Activated naive CD4-positive, alpha-beta T cell treated with anti-CD3 and anti-CD28 coated beads for 36 hours (primary cell): ENCODE measurements around the gene TRMT6. TPM values are rescaled to one million over a fixed set of nuclear protein-coding genes. Genes with fewer than 3 reads are reported as not detected.
A peak's percentile ranks its signal among the peaks of the same experiment; 100 is the strongest.

Experiments
- CTCF ChIA-PET: fragments of 350-600 bp; sonication (Branson Sonifier 250); formaldehyde crosslinking; loops from one replicate; lab custom pipeline; 2021; ENCODE audit warnings: antibody characterized with exemption; lab: Charles Lee
- DNase-seq: peaks from one replicate; pipeline ENCODE4 v3.0.0-alpha.2; 2020
- H3K27ac Mint-ChIP-seq: one replicate; pipeline ENCODE4 v1.8.0; 2021; ENCODE audit warnings: mild to moderate bottlenecking, mixed read lengths
- H3K27me3 Mint-ChIP-seq: one replicate; pipeline ENCODE4 v1.8.0; 2021; ENCODE audit warnings: low read depth, mixed read lengths
- H3K36me3 Mint-ChIP-seq: one replicate; pipeline ENCODE4 v1.8.0; 2021; ENCODE audit warnings: low read depth, mixed read lengths
- H3K4me1 Mint-ChIP-seq: one replicate; pipeline ENCODE4 v1.8.0; 2021; ENCODE audit warnings: low read depth, mixed read lengths
- H3K4me3 Mint-ChIP-seq: one replicate; pipeline ENCODE4 v1.8.0; 2021; ENCODE audit warnings: mild to moderate bottlenecking, moderate library complexity, mixed read lengths
- H3K9me3 Mint-ChIP-seq: one replicate; pipeline ENCODE4 v1.8.0; 2021; ENCODE audit warnings: mixed read lengths
- intact Hi-C: fragments of 100-400 bp; cut with micrococcal nuclease; formaldehyde crosslinking; loops from one replicate; pipeline ENCODE4 v1.15.1; 2023
- total RNA-seq, 2 experiments: library from RNA; stranded (reverse); gene quantifications; one replicate each; pipeline ENCODE4 v1.2.3, GENCODE V29; 2021

TRMT6 gene
- total RNA-seq, 2 experiments from 2014 or later: 11.5 to 11.8 TPM

DNA sequence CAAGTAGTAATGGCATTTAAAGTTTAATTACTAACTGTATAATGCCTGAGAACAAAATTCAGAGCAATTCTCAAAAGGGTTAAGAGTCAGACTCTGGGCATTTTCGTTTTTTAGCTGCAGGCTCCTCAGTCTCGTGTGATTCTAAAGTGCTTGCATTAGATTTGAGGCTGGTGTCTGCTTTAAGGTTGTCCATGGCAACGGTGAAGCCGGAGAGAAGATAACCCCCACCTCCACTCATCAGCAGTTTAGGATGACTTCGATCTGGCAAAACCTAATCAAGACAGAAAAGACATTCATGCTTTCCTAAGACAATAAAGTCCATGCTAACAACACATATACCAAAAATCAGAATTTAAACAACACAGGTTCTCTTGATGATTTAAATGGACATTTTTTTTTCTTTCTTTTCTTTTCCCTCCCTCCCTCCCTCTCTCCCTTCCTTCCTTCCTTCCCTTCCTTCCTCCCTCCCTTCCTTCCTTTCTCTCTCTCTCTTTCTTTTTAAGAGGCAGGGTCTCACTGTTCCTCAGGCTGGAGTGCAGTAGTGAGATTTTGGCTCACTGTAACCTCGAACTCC is 11.8 kb downstream of the TRMT6 start:
- H3K4me1 Mint-ChIP-seq: peaks cover 6% of the 10 kb centered on the region
- CTCF ChIA-PET: no interaction called here
- H3K27ac Mint-ChIP-seq: no peak overlapping the region
- no peak overlapping the region for H3K4me3 Mint-ChIP-seq
- no peak for DNase-seq
- no peaks in the 10 kb centered on the region for H3K9me3 Mint-ChIP-seq
- H3K27me3 Mint-ChIP-seq: no peaks in the 10 kb centered on the region
- intact Hi-C loops: no loop called here
- H3K36me3 Mint-ChIP-seq: peaks cover 32% of the 10 kb centered on the region

DNA sequence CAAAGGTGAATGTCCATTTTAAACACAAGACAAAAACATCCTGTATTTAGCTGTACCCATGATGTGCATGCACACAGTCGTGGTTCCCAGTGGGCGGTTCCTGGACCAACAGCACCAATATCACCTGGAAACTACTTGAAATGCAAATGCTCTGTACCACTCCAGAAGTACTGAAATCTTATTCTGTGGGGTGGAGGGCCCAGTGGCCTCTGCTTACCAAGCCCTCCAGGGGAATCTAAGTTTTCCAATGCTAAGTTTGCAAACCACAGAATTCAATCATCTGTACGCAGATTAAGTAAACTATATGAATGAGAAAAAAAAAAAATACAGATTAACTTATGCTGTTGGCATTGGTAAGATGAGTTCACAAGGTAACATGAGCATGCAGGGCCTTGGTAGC is 14.1 kb downstream of the TRMT6 start:
- no peaks in the 10 kb centered on the region for H3K27me3 Mint-ChIP-seq
- no peak for DNase-seq
- H3K4me1 Mint-ChIP-seq: peaks cover 6% of the 10 kb centered on the region
- intact Hi-C loops: no loop called here
- CTCF ChIA-PET: interaction anchor here (0.6 to 1.1 kb wide), 3 partner anchors 151 to 407 kb away, joined by 3 to 4 read pairs (median 3); no protein-coding TSS in a partner anchor
- no peaks in the 10 kb centered on the region for H3K9me3 Mint-ChIP-seq
- H3K4me3 Mint-ChIP-seq: no peak overlapping the region
- peaks cover 14% of the 10 kb centered on the region for H3K36me3 Mint-ChIP-seq
- no peak overlapping the region for H3K27ac Mint-ChIP-seq

DNA sequence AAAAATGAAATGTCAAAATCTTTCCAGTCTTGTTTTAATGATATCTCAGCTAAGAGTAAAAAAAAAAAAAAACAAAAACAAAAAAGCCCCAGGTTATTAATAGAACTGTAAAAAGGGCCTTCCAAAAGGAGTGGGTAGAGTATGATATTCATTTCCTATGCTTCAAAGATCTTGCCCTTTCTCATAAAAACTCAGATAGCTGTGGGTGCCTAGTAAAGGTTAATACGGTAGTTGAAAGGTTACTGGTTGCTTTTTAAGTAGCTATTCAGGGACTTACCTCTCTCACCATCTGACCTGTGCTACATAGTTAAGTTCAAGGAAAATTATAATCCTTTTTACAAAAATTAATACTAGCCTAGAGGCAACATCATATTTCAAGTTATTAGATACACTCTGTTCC is 14.9 kb downstream of the TRMT6 start:
- CTCF ChIA-PET: interaction anchor here (0.6 to 1.6 kb wide), 5 partner anchors 11 to 406 kb away, joined by 3 to 7 read pairs (median 4); no protein-coding TSS in a partner anchor
- no peaks in the 10 kb centered on the region for H3K27me3 Mint-ChIP-seq
- intact Hi-C loops: loop anchor here (1.0 to 2.0 kb wide), 2 partner anchors 128 to 147 kb away; no protein-coding TSS in a partner anchor
- peaks cover 11% of the 10 kb centered on the region for H3K36me3 Mint-ChIP-seq
- no peak for DNase-seq
- no peak overlapping the region for H3K4me3 Mint-ChIP-seq
- peaks cover 6% of the 10 kb centered on the region for H3K4me1 Mint-ChIP-seq
- H3K9me3 Mint-ChIP-seq: no peaks in the 10 kb centered on the region
- H3K27ac Mint-ChIP-seq: no peak overlapping the region

DNA sequence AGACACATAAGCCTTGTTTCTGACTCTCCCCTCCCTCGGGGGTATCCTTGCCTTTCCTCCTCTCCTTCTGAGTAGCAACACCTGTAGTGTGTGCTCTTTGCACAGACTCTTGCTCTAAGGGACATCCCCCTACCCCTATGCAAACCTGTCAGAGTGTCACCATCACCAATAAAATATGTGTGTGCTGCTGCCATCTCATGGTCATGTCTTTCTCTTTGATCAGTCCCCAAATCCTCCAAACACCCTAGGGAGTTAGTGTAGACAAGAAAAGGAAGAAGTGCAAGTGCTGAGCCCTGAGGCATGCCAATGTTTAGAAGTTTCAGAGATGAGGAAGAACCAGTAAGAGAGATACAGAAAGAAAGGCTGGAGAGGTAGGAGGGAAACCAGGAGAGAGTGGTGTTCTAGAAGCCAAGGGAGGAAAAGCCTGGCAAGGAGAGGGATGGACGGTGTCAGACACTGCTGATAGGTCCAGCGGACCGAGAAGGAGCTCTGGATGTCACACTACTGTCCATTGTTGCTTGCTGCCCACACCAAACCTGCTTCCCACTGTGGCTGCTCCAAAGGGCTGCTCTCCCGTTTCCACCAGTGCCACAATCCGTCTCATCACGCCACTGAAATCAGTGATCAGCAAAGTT is 16.4 kb downstream of the TRMT6 start:
- Mint-ChIP-seq H3K27ac (no peak overlapping the region), H3K4me3 (no peak overlapping the region), H3K36me3 (peaks cover 4% of the 10 kb centered on the region), H3K27me3 (no peaks in the 10 kb centered on the region), H3K9me3 (no peaks in the 10 kb centered on the region), H3K4me1 (peaks cover 6% of the 10 kb centered on the region)
- intact Hi-C loops: loop anchor here (1.0 to 2.0 kb wide), 2 partner anchors 145 to 405 kb away; no protein-coding TSS in a partner anchor
- DNase-seq: peak; percentile 56
- CTCF ChIA-PET: interaction anchor here (0.7 to 1.6 kb wide), 5 partner anchors 13 to 404 kb away, joined by 3 to 5 read pairs (median 3); no protein-coding TSS in a partner anchor

DNA sequence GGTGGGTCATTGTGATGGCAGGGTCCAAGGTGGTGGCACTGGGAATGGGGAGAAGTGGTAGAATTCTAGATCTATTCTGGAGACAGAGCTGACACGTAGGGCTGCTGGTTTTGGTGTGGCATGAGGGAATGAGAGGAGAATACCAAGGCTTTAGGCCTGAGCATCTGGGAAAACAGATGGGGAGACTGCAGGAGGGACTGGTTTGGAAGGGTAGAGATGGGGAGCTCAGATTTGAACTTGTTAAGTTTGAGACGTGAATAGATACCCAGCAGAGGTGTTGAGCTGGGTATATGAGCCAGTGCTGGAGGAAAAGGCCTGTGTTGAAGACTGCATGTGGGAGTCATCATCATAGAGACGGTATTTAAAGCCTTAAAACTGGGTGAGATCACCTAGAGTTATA is 17.5 kb downstream of the TRMT6 start:
- CTCF ChIA-PET: interaction anchor here (1.1 to 1.4 kb wide), 3 partner anchors 130 to 403 kb away, joined by 3 to 4 read pairs (median 3); no protein-coding TSS in a partner anchor
- Mint-ChIP-seq H3K27me3 (no peaks in the 10 kb centered on the region), H3K36me3 (peaks cover 1% of the 10 kb centered on the region), H3K4me3 (no peak overlapping the region), H3K27ac (no peak overlapping the region), H3K9me3 (no peaks in the 10 kb centered on the region), H3K4me1 (peaks cover 6% of the 10 kb centered on the region)
- no peak for DNase-seq
- intact Hi-C loops: loop anchor here (1.0 kb wide), 1 partner anchor 403 kb away; no protein-coding TSS in a partner anchor

DNA sequence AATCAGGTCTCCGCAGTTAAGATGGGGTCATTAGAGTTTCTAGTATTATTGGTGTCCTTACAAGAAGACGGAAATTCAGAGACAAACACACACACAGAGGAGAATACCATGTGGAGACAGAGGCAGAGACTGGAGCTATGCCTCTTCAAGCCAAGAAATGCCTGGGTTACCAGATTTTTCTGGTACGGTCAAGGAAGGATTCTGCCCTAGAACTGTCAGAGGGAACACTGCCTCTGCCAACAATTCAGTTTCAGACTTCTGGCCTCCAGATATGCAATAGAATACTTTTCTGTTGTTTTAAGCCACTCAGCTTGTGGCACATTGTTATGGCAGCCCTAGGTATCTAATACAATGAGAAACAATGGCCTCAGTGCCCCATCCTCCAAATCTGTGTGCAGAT is 18.9 kb downstream of the TRMT6 start:
- CTCF ChIA-PET: interaction anchor here (0.6 kb wide), 1 partner anchor 17 kb away, joined by 3 read pairs; no protein-coding TSS in a partner anchor
- H3K36me3 Mint-ChIP-seq: no peaks in the 10 kb centered on the region

DNA sequence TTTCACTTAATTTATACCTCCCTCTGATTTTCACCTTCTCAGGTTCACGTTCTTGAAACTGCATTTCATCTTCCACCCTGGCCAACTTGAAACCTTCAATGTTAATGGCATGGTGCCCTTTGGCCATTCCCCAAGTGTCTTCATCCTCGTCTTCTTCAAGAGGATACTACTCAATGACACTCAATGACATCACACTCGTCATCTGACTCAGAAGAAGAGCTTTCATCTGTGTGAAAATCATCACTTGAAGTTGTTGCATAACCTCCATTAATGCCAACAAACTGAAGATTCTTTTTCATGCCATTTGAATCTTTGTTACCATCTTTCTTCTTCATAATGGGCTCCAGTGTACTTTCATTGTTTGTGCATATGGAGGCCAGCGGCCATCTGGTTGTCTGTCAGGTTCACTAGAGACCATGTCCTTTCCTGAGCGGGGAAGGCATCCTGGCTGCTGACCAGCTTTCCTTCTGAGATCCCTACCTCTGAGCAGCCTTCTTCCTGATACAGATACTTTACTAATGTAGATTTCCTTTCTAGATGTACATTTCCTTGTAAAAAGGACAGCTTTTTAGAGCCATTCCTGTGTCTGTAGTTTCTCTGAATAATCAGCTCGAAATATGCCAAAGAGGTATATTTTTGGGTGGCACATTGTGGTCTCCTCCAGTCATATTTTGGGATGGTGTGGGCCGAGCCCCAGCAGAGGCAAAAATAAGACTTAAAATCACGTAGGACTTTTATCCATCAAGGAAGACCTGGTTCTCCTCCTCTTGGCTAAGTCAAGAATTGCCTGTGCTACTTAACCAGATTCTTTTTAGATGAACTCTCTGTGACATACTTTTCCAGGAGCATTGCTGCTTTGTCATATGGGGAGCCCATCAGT is 21.3 kb downstream of the TRMT6 start:
- Mint-ChIP-seq H3K9me3 (no peaks in the 10 kb centered on the region), H3K27me3 (no peaks in the 10 kb centered on the region), H3K4me1 (no peaks in the 10 kb centered on the region), H3K4me3 (no peak overlapping the region), H3K36me3 (no peaks in the 10 kb centered on the region), H3K27ac (no peak overlapping the region)
- no peak for DNase-seq
- intact Hi-C loops: no loop called here
- CTCF ChIA-PET: interaction anchor here (2.0 kb wide), 1 partner anchor 400 kb away, joined by 7 read pairs; no protein-coding TSS in a partner anchor

More for the DNA sequence above, 18.9 kb downstream of the TRMT6 start:
- Mint-ChIP-seq H3K4me3 (no peak overlapping the region), H3K4me1 (peaks cover 6% of the 10 kb centered on the region), H3K27me3 (no peaks in the 10 kb centered on the region), H3K27ac (no peak overlapping the region), H3K9me3 (no peaks in the 10 kb centered on the region)
- intact Hi-C loops: no loop called here
- no peak for DNase-seq

DNA sequence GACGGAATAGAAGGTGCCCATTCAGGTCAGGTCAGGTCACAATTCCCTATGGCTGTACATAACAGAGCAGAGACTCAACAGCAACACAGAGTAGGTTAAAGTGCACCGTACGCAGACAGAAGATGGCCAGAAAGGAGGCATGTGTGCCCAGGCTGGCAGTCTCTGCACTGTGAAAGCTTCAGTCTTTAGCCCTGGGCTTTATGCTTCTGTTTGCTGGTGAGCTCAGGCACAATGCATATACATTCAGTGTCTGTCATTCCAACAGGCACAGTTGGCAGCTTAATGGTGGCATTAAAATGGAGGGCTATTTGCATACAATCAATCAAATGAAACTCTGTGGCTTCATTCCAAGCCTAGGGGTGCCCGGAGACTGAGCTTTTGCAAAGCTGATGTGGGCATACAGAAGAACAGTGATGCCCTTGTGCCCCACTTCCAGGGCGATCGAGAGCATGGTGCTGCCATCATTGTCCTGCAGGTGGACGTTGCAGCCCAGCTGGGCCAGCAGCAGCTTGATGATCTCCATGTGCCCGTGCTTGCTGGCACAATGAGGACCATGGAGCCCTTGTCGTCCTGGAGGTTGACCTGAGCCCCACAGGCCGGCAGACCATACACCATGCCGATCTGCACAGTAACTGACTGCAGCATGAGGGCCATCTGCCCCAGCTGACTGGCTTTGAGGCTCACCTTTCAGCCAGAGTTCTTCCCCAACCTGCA is 22.4 kb downstream of the TRMT6 start:
- Mint-ChIP-seq H3K36me3 (no peaks in the 10 kb centered on the region), H3K27me3 (no peaks in the 10 kb centered on the region), H3K9me3 (no peaks in the 10 kb centered on the region), H3K27ac (no peak overlapping the region), H3K4me3 (no peak overlapping the region), H3K4me1 (no peaks in the 10 kb centered on the region)
- CTCF ChIA-PET: interaction anchor here (0.6 to 2.0 kb wide), 3 partner anchors 15 to 399 kb away, joined by 4 to 7 read pairs (median 4); no protein-coding TSS in a partner anchor
- DNase-seq: no peak
- intact Hi-C loops: no loop called here

DNA sequence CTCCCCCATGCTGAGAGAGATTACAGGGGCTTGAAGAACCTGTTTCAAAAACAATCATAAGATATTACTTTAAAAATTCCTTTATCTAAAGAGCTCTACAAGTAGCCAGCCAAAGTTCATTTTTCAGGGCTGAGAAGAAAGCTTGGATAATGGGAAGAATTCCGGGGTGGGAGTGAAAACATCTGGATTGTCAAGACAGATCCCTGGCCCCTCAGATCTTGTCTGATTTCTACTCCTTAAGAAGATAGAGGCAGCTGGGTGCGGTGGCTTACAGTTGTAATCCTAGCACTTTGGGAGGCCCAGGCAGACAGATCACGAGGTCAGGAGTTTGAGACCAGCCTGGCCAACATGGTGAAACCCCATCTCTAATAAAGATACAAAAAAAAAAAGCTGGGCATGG is 24.8 kb downstream of the TRMT6 start:
- intact Hi-C loops: no loop called here
- Mint-ChIP-seq H3K4me1 (no peaks in the 10 kb centered on the region), H3K9me3 (no peaks in the 10 kb centered on the region), H3K4me3 (no peak overlapping the region), H3K36me3 (no peaks in the 10 kb centered on the region), H3K27me3 (no peaks in the 10 kb centered on the region), H3K27ac (no peak overlapping the region)
- CTCF ChIA-PET: interaction anchor here (1.2 kb wide), 1 partner anchor 136 kb away, joined by 3 read pairs; no protein-coding TSS in a partner anchor
- no peak for DNase-seq

DNA sequence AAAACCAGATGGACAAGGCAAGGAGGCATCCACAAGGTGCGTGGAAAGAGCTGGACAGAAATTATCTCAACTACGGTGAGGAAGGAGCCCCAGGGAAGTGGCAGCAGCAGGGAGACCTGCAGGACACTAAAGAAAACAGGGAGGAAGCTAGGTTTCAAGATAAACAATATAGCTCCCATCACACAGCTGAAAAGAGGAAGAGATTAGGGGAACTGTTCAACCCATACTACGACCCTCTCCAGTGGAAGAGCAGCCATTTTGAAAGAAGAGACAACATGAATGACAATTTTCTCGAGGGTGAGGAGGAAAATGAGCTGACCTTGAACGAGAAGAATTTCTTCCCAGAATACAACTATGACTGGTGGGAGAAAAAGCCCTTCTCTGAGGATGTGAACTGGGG is 26.8 kb downstream of the TRMT6 start:
- intact Hi-C loops: no loop called here
- Mint-ChIP-seq H3K4me3 (no peak overlapping the region), H3K36me3 (no peaks in the 10 kb centered on the region), H3K9me3 (no peaks in the 10 kb centered on the region), H3K27me3 (no peaks in the 10 kb centered on the region), H3K4me1 (peaks cover 14% of the 10 kb centered on the region), H3K27ac (no peak overlapping the region)
- CTCF ChIA-PET: interaction anchor here (0.7 to 1.3 kb wide), 3 partner anchors 11 to 718 kb away, joined by 3 read pairs; no protein-coding TSS in a partner anchor
- DNase-seq: no peak

DNA sequence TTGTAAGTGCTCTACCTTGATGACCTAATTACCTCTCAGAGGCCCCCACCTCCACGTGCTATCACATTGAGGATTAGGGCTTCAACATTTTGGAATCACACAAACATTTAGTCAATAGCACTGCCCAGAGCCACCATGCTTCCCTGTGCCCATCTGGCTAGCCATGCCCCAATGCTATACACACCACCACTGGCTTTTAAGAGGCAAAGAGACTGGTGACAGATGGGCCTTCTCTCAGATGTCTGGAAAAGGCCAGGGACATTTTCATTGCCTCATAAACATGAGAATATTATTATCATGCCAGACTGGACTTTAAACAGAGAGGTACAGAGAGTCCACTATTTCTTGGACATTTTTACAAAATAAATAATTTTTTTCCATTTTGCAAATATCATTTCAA is 29.8 kb downstream of the TRMT6 start:
- no peak overlapping the region for H3K27ac Mint-ChIP-seq
- no peak for DNase-seq
- CTCF ChIA-PET: interaction anchor here (1.4 to 1.5 kb wide), 2 partner anchors 25 to 206 kb away, joined by 3 read pairs; no protein-coding TSS in a partner anchor
- H3K9me3 Mint-ChIP-seq: no peaks in the 10 kb centered on the region
- no peaks in the 10 kb centered on the region for H3K36me3 Mint-ChIP-seq
- peaks cover 14% of the 10 kb centered on the region for H3K4me1 Mint-ChIP-seq
- no peaks in the 10 kb centered on the region for H3K27me3 Mint-ChIP-seq
- no peak overlapping the region for H3K4me3 Mint-ChIP-seq
- intact Hi-C loops: no loop called here
